Endothelial cell of umbilical vein (primary cell): ENCODE results near the gene DUSP8. TPM values are rescaled to one million over a fixed set of nuclear protein-coding genes. Genes with fewer than 3 reads are reported as not detected.

Experiments
- BruUV-seq: library from RNA; stranded (reverse); fragments of 400-500 nt; replicated peaks from 2 replicates; lab custom pipeline; 2021; lab: Mats Ljungman, UMichigan
- CTCF ChIA-PET: fragments of 300-600, 350-600 bp; sonication (Branson Sonifier 250); formaldehyde crosslinking; loops from one replicate; lab custom pipeline; 2021; ENCODE audit warnings: antibody characterized with exemption, inconsistent platforms; lab: Charles Lee
- POLR2A ChIA-PET: fragments of 300-600, 350-600 bp; sonication (Branson Sonifier 250); formaldehyde crosslinking; loops from one replicate; lab custom pipeline; 2021; ENCODE audit warnings: antibody characterized with exemption, inconsistent platforms; lab: Charles Lee
- DNase-seq: peaks from one replicate; pipeline ENCODE4 v3.0.0-alpha.2; 2011; ENCODE audit warnings: low read depth, low spot score
- FAIRE-seq: peaks from 2 replicates; lab custom pipeline; 2011; peaks lifted over from hg19 to GRCh38; lab: Jason Lieb, UNC
- H2AFZ ChIP-seq: 2 replicates; pipeline ENCODE4 v1.6.0; 2012; ENCODE audit warnings: low read depth, low read length, control low read depth, inconsistent platforms
- H3K27ac ChIP-seq: 2 replicates; pipeline ENCODE4 v1.5.1; 2011; ENCODE audit warnings: low read depth, mild to moderate bottlenecking, control low read depth, low read length, moderate library complexity; ENCODE audit not compliant: insufficient read depth
- H3K27me3 ChIP-seq, 2 experiments: 2 replicates each; pipeline versions ENCODE4 v1.6.0 to v1.6.1; 2011; ENCODE audit warnings: low read length in 2 of 2, mixed read lengths in 1 of 2; ENCODE audit not compliant: control insufficient read depth in 2 of 2, insufficient read depth in 2 of 2
- H3K36me3 ChIP-seq, 2 experiments: 2 replicates in 1 of 2; 3 replicates in 1 of 2; pipeline ENCODE4 v1.5.1; 2011; ENCODE audit warnings: low read length in 2 of 2, mild to moderate bottlenecking in 1 of 2, moderate library complexity in 1 of 2; ENCODE audit not compliant: control insufficient read depth in 2 of 2, insufficient read depth in 2 of 2; ENCODE audit errors: extremely low read depth in 1 of 2
- H3K4me1 ChIP-seq: 3 replicates; pipeline ENCODE4 v1.5.1; 2011; ENCODE audit warnings: mild to moderate bottlenecking, low read length; ENCODE audit not compliant: control insufficient read depth, insufficient read depth; ENCODE audit errors: extremely low read depth
- H3K4me2 ChIP-seq: 2 replicates; pipeline ENCODE4 v1.6.1; 2011; ENCODE audit warnings: low read length, control low read depth, mixed read lengths; ENCODE audit not compliant: insufficient read depth
- H3K4me3 ChIP-seq, 3 experiments: fragments of 200-600 bp in 1 of 3; sonication (generic), shearing (Covaris generic) in 1 of 3; replicated peaks in 1 of 3; 2 replicates each; pipeline ENCODE4 v1.5.1; 2011 to 2016; ENCODE audit warnings: control low read depth in 3 of 3, low read length in 3 of 3, mild to moderate bottlenecking in 2 of 3, inconsistent platforms in 1 of 3, low read depth in 1 of 3, moderate library complexity in 1 of 3; ENCODE audit not compliant: insufficient read depth in 1 of 3
- H3K79me2 ChIP-seq: 2 replicates; pipeline ENCODE4 v1.6.0; 2012; ENCODE audit warnings: low read length, inconsistent platforms; ENCODE audit not compliant: control insufficient read depth, insufficient read depth
- H3K9ac ChIP-seq: replicated peaks from 2 replicates; pipeline ENCODE3; 2011; ENCODE audit warnings: low read length, control low read depth; ENCODE audit not compliant: insufficient read depth; ENCODE audit errors: extremely low read depth
- H3K9me1 ChIP-seq: replicated peaks from 3 replicates; pipeline ENCODE4 v1.6.0; 2011; ENCODE audit warnings: mild to moderate bottlenecking, low read length; ENCODE audit not compliant: control insufficient read depth, insufficient read depth; ENCODE audit errors: extremely low read depth
- H3K9me3 ChIP-seq: replicated peaks from 2 replicates; pipeline ENCODE4 v1.5.1; 2012; ENCODE audit warnings: low read length, inconsistent platforms; ENCODE audit not compliant: control insufficient read depth, insufficient read depth
- H4K20me1 ChIP-seq: replicated peaks from 2 replicates; pipeline ENCODE3; 2011; ENCODE audit warnings: mild to moderate bottlenecking, low read length; ENCODE audit not compliant: control insufficient read depth, insufficient read depth; ENCODE audit errors: extremely low read depth
- EZH2 ChIP-seq: IDR thresholded peaks from 2 replicates; pipeline ENCODE4 v1.6.1; 2012; ENCODE audit warnings: borderline replicate concordance, low read depth, mild to moderate bottlenecking, moderate library complexity, low read length, inconsistent platforms; ENCODE audit not compliant: severe bottlenecking
- FOS ChIP-seq: IDR thresholded peaks from 2 replicates; pipeline ENCODE4 v1.6.1; 2011; ENCODE audit warnings: mild to moderate bottlenecking, low read length, moderate library complexity, borderline replicate concordance; ENCODE audit not compliant: insufficient read depth
- JUN ChIP-seq: IDR thresholded peaks from 2 replicates; pipeline ENCODE4 v1.6.1; 2011; ENCODE audit warnings: borderline replicate concordance, low read depth; ENCODE audit not compliant: insufficient read length, insufficient read depth
- POLR2AphosphoS5 ChIP-seq: IDR thresholded peaks from 2 replicates; pipeline ENCODE4 v1.6.1; 2012; ENCODE audit warnings: low read depth, mild to moderate bottlenecking, control low read depth, low read length, moderate library complexity; ENCODE audit not compliant: insufficient read depth
- dilution Hi-C: fragments of 300-500 bp; cut with MboI; formaldehyde crosslinking; loops from one replicate; pipeline ENCODE4 v1.15.0; 2019; ENCODE audit warnings: low sequenced_read_pairs; ENCODE audit not compliant: extremely low pct_ligation_motif_present
- intact Hi-C: fragments of 100-400 bp; cut with micrococcal nuclease; formaldehyde crosslinking; loops from one replicate; pipeline ENCODE4 v1.10.0; 2022
- polyA plus RNA-seq, 4 experiments: library from polyadenylated mRNA; depleted of rRNA in 3 of 4; stranded (reverse) in 3 of 4; unstranded in 1 of 4; fragments of >200 nt; gene quantifications; 2 replicates each; pipeline versions ENCODE4 v1.2.1 to v1.2.3, GENCODE V29; 2011 to 2012; ENCODE audit warnings: missing spikeins in 1 of 4
- total RNA-seq: library from RNA; stranded (reverse); gene quantifications from 2 replicates; pipeline ENCODE4 v1.2.3, GENCODE V29; 2021
- TF ChIP-seq, protein P1 (sequence below), 2 donors: IDR thresholded peaks; 1 replicate in 1 of 2; 2 replicates in 1 of 2; pipeline ENCODE4 v1.5.1; 2011; ENCODE audit warnings: low read length in 2 of 2, mild to moderate bottlenecking in 2 of 2, moderate library complexity in 2 of 2, control low read depth in 1 of 2, inconsistent platforms in 1 of 2, low read depth in 1 of 2; ENCODE audit not compliant: insufficient read depth in 1 of 2; ENCODE audit errors: extremely low read depth in 1 of 2

Gene DUSP8
- total and polyA plus RNA-seq, 2 donors (not counting 3 experiments of a cell fraction or from before 2014, with no cell fraction given) = 4.6 to 5.9 TPM

DNA sequence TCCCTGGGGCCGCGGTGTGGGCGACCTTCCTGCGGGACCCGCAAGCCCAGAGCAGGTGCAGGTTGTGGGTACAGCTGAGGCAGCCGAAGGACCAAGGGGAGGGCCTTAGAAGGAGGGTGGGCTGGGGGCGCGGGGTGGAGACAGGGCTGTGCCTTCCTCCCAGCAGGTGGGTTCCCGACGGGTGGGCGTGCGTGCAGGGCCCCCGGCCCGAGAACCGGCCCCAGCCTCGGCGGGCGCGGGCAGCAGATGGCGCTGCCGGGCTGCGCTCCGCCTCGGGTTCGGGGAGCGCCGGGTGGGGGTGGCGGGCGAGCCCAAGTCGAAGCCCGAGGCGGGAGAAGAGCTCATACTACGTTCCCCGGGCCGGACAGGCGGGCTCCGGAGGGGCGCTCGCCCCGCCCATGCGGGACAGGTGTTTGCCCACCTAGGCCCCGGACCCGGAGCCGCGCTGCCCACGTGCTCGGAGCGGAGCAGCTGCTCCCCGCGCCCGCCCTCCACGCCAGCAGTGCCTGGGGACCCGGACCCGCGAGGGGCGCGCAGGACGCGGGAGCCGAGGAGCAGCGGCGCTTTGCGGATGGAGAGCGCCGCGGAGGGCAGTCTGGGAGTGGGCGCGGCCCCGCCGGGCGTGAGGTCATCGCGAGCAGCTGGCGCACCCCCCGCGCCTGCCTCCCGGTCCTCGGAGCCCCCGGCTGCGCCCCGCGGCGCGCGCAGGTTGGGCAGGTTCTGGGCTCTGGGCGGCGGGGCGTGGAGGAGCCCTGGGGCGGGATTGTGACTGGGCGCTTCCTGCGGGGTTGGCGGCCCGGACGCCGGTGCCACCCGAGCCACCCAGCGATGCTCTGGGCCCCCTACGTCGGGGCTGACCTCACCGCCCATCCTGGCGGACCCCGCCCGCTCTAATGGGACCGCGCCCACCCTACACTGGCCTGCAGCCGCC lies 25.3 kb downstream of the DUSP8 start:
- POLR2A ChIA-PET = no interaction called here
- no peak overlapping the region for H3K4me3 ChIP-seq
- H3K27me3 ChIP-seq = peaks cover 13 to 28% of the 10 kb centered on the region in 2 experiments
- TF ChIP-seq, protein P1, sequence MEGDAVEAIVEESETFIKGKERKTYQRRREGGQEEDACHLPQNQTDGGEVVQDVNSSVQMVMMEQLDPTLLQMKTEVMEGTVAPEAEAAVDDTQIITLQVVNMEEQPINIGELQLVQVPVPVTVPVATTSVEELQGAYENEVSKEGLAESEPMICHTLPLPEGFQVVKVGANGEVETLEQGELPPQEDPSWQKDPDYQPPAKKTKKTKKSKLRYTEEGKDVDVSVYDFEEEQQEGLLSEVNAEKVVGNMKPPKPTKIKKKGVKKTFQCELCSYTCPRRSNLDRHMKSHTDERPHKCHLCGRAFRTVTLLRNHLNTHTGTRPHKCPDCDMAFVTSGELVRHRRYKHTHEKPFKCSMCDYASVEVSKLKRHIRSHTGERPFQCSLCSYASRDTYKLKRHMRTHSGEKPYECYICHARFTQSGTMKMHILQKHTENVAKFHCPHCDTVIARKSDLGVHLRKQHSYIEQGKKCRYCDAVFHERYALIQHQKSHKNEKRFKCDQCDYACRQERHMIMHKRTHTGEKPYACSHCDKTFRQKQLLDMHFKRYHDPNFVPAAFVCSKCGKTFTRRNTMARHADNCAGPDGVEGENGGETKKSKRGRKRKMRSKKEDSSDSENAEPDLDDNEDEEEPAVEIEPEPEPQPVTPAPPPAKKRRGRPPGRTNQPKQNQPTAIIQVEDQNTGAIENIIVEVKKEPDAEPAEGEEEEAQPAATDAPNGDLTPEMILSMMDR (IDR thresholded peaks at IDR 0.05; ENCODE audit: extremely low read depth in 1 of 2, insufficient read depth in 1 of 2, low read depth in 1 of 2, low read length in 2 of 2) = peak; percentile 62 to 70
- no peak for TF ChIP-seq EZH2
- no peaks in the 10 kb centered on the region for H3K9me1 ChIP-seq
- no peaks in the 10 kb centered on the region for H3K9me3 ChIP-seq
- CTCF ChIA-PET = interaction anchor here (0.5 to 9.8 kb wide), 33 partner anchors 8 to 610 kb away, joined by 3 to 313 read pairs (median 5); partner anchors contain the start of gene DUSP8
- peak overlapping the region; percentile 12 for H3K4me2 ChIP-seq
- no peaks in the 10 kb centered on the region for H4K20me1 ChIP-seq
- H3K27ac ChIP-seq = no peak overlapping the region
- no peaks in the 10 kb centered on the region for H3K36me3 ChIP-seq
- no TSS peak for BruUV-seq
- no peak overlapping the region for H3K9ac ChIP-seq
- intact Hi-C loops = loop anchor here (1.0 kb wide), 2 partner anchors 28 to 82 kb away; partner anchors contain the start of gene KRTAP5-5
- no peak for FAIRE-seq
- dilution Hi-C loops = no loop called here
- H2AFZ ChIP-seq = no peak overlapping the region
- peaks cover 2% of the 10 kb centered on the region for H3K4me1 ChIP-seq
- DNase-seq = peak; percentile 28
- H3K79me2 ChIP-seq = no peaks in the 10 kb centered on the region

DNA sequence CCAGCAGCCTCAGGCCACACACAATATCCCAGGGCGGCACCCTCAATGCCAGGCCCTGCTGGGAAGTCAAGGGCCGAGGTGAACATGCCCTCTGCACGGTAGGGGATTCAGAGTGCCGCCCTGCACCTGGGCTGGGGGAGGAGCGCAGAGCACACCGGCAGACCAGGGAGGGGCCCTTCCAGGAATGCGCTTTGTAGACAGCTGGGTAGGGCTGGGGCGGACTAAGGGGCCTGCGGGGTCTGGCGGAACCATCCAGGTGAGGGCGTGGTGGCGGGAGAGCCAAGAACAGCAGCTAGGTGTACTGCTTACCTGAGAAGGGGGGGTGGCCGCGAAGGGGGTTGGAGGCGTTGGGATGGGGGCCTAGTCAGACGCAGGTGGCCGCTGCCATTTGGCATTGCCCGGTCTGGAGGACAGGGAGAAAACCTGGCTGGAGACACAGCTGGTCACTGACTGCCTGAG lies 26.0 kb downstream of the DUSP8 start:
- Histone ChIP-seq H3K9me3 (no peaks in the 10 kb centered on the region), H3K9me1 (no peaks in the 10 kb centered on the region), H3K4me1 (peaks cover 2% of the 10 kb centered on the region), H3K27ac (no peak overlapping the region), H3K36me3 (no peaks in the 10 kb centered on the region), H3K79me2 (no peaks in the 10 kb centered on the region), H3K27me3 (peaks cover 13 to 28% of the 10 kb centered on the region in 2 experiments), H3K9ac (no peak overlapping the region), H3K4me3 (no peak overlapping the region), H3K4me2 (no peak overlapping the region), H2AFZ (no peak overlapping the region), H4K20me1 (no peaks in the 10 kb centered on the region)
- intact Hi-C loops = loop anchor here (1.0 kb wide), 2 partner anchors 28 to 83 kb away; partner anchors contain the start of gene KRTAP5-5
- ChIA-PET POLR2A (no interaction called here), CTCF (interaction anchor here (0.6 to 9.8 kb wide), 17 partner anchors 7 to 610 kb away, joined by 3 to 313 read pairs (median 13); partner anchors contain the start of gene DUSP8)
- dilution Hi-C loops = no loop called here
- no peak for DNase-seq
- FAIRE-seq = no peak
- TF ChIP-seq, protein P1 (IDR thresholded peaks at IDR 0.05; ENCODE audit: extremely low read depth in 1 of 2, insufficient read depth in 1 of 2, low read depth in 1 of 2, low read length in 2 of 2) = no peak
- TF ChIP-seq POLR2AphosphoS5 (no peak), FOS (no peak), JUN (no peak)
- BruUV-seq = no TSS peak
